Stimulated activated CD8-positive, alpha-beta memory T cell treated with anti-CD3 and anti-CD28 coated beads, Interleukin-4, amount 100 ng/mL, for 48 hours (primary cell): ENCODE data around the gene CASP1.

Experiments used
- DNase-seq: peaks from one replicate; pipeline ENCODE4 v3.0.0-alpha.2; 2020

CASP1 gene

DNA sequence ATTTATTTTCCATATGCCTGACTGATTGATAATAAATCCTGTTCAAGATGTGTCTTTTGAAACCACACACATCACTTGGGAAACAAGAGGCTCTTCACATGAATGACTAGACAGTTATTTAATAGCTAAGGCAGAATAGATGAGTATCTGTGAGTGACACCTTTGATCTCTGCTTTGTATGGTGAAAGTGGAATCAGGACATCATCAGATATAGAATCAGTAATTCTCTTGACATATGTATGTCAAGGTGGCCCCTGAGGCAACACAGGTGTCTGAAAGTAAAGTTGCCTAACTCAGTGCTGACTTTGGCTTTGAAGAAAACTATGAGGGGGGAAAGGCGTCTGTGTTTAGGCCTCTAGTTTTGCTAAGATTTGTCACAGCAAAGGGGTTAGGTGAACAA lies 55.1 kb downstream of the CASP1 start:
- no peak for DNase-seq
